RCC 7860 (cell line): ENCODE results near the gene SAMD10.
"Not testable (repeated sequence)": the region's sequence is repeated elsewhere in the genome, so short reads cannot be mapped to it uniquely, and the experiment has no call there.

Experiments used
- DNase-seq: peaks from one replicate; pipeline ENCODE4 v3.0.0-alpha.2; 2015; ENCODE audit warnings: low spot score
- FAIRE-seq: peaks from 2 replicates; lab custom pipeline; 2012; peaks lifted over from hg19 to GRCh38; lab: Jason Lieb, UNC

The SAMD10 gene

DNA sequence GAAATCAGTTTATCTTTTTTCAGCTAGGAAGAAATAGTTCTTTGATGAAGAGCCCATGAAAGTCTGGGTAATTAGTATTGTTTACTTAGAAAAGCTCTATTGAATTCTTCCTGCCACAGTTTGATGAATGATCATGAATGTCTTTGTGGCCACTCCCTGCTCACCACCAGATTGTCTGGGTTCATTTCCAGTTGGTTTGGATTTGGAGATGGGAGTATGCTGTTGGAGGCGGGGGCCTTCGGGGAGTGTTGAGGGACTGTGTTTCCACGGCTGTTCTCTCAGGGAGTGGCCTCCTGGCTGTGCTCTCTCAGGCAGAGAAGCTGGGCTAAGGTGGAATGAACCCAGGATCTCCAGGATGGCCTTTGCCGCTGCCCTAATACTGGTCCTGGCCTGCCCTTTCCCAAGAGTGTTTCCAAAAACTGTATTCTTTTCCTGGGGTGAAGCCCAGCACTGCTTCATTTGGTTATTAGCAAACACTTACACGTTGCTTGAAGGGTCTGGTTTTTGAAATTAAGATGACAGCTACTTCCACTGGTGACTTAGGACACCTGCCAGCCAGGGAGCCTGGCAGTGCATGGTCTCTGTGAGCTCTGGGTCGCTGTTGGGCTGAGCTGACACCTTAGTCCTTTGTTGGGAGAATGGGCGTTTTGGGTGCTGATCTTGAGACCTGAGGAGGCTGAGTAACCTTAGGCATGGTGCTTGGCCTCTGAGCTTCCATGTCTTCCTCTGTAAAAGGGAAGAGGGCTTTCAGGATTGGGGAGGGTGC, 24.7 kb upstream of the SAMD10 start:
- DNase-seq (no peak), FAIRE-seq (no peak)

DNA sequence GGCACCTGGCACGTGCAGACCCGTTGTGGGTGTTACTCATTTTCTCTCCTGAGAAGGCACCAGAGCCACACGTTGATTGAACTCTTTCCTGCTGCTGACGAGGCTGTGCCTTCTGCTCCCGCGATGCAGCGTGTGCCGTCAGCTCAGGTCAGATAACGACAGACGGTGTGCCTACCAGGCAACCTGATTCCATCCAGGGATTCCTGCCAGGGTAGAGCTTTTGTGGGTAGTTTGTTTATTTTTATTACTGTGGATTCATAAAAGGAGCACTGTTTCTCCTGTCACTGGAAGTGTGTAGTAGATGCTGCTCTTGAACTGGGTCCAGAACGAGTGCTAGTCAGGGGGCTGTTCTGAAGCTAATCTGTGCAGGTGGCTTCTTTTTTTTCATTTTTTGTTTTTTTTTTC, 22.2 kb upstream of the SAMD10 start:
- FAIRE-seq (no peak), DNase-seq (no peak)

DNA sequence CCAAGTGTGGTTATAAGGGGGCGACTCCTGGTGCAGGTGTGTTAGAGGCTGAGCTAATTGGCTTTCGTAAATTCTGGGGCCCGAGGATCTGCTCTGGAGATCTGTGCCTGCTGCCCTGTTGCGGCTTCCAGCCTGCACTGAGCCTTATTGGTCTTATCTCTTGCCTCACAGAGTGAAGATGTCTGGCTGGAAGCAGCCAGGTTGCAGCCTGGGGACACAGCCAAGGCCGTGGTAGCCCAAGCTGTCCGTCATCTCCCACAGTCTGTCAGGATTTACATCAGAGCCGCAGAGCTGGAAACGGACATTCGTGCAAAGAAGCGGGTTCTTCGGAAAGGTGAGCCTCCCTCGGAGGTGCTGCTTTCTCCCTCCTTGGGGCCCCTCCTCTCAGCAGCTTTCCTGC, 21.5 kb upstream of the SAMD10 start:
- FAIRE-seq (no peak), DNase-seq (no peak)

GRCh38 chr20:63982937-63983336, 3.5 kb upstream of the SAMD10 start:
- DNase-seq (no peak), FAIRE-seq (no peak)

DNA sequence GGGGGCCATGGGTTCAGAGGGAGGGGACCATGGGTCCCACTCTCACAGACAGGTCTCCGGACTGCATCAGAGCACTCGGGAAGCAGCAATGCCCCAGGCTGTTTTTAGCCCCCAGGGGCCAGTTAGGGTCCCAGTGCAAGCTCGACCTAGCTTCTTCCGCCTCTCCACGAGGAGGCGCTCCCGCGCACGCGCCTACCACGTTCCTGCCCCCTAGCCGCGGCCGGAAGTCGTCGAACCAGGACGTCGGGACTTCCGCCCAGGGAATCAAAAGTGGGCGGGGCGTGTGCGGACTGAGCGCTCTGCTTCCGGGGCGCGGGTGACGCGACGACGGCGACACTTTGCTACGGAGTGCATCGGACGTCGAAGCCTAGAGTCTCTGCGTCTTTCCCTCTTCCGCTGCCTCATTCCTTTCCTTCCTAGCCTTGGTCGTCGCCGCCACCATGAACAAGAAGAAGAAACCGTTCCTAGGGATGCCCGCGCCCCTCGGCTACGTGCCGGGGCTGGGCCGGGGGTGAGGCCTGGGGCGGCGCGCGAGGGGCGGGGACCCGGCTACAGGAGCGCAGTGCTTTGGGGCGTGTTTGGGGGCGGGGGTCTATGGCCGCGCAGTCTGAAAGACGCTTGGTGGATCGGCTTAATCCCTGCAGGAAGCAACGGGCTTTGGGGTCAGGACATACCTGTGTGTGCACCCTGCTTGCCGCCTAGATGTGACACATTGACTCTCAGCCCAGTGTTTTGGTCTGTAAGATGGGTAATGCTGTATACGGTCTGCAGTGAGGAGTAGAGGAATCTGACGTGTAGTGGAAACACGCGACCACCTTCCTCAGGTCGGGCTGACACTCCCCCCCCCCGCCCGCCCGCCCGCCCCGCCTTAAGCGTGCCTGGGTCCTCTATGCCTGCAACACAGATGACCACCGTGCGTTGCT, 1.6 kb upstream of the SAMD10 start, which contains the start of gene PRPF6:
TSS of gene PRPF6 (plus strand) at position 327 of the 923 bp plus-strand sequence. CDS start at position 441, 114 bp downstream.
- DNase-seq: peak; percentile 91
- FAIRE-seq: peak; percentile 57

DNA sequence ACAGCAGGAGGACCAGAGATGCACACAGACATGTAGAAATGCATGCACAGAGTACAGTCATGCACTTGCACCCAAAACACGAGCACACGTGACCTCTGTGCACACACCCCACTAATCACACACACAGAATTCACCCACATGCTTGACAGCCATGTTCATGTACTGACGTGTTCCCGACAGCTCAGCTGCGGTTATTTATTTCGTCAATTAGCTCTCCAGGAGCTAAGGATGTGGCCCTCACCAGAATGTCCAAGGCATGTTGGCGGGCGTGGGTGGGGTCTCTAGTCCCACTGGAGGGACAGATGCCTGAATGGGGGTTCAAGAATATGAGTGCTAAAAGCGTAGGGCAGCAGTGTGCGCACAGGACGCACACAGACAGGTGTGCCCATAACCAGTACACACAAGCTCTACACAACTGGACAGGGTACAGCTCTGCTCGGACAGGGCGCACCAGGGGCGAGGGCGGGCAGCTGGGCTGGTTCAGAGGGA, 919 bp upstream of the SAMD10 start:
- FAIRE-seq (no peak), DNase-seq (no peak)

- DNase-seq: no peak
- no peak for FAIRE-seq
These were observed 249 bp downstream of the SAMD10 start for GRCh38 chr20:63979229-63979556.

GRCh38 chr20:63978319-63979228, 868 bp downstream of the SAMD10 start:
- FAIRE-seq: no peak
- DNase-seq: peak; percentile 58

GRCh38 chr20:63977739-63978276, 1.6 kb downstream of the SAMD10 start:
- peak; percentile 89 for DNase-seq
- no peak for FAIRE-seq

DNA sequence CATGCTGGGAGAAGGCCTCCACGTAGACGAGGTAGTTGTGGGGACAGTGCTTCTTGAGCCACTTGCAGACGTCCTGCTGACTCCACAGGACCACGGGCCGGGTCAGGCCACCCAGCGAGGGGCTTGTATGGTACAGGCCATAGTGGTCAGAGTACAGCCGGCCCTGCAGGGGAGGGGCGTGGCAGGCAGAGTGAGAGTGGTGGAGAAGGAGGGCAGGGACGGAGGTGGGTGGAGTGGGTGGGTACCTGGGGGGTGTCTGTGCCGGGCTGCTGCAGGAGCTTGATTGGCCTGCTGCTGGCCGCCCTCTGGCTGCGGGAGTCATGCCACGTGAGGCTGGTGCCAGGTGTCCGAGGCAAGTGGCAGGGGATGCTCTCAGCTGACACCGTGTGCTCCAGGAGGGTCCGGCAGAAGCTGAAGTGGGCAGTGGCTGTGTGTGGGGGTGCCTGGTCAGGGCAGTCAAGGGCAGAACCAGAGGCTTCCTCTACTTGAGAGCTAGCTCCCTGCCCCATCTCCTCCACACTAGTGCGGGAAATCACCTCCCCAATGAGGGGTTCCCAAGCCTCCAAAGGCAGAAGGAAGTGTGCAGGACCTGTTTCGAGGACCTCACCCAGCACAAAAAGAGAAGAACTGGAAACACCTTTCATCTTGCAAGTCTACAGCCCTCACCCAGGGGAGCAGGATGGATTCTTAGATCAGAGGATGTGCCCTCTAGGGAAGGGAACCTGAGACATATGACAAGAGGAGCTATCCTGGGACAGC, 2.3 kb downstream of the SAMD10 start:
- DNase-seq (no peak), FAIRE-seq (no peak)

- DNase-seq, FAIRE-seq: not testable (repeated sequence)
These were observed 2.9 kb downstream of the SAMD10 start for GRCh38 chr20:63976511-63976910.

DNA sequence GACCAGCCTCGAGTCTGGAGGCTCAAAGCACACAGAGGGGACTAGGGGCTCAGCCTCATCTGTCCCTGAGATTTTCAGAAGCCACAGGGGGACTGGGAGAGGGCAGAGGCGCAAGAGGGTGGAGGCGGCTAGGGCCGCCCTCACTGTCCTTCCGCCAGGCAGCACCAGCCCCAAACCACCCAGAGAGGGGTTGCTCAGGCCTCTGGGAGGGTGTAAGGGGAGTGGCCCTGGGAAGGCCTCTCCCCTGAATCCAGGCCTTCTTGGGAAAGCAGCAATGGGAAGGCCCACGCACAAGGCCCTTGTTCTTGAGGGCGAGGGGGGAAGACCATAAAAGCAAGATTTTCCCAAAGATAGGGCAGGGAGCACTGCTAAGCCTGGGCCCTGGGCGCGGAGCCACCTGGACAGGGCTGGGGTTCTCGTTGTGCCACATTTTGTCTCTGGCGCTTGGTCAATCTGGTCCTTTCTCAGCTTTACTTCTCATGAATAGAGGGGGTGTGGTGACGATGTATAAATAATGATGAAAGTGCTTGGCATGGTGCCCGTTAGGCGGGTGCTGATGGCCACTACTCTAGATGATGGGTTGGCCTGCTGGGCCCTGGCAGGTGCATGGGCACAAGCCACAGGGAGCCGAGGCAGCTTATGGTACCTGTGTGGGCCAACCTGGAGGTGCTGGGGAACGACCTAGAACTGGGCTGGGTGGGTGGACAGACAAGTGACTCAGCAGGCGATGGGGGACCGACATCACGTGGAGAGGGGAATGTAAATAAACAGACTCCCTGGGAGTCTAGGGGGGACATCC, 4.8 kb downstream of the SAMD10 start:
- no peak for FAIRE-seq

GRCh38 chr20:63973636-63974401, 5.6 kb downstream of the SAMD10 start:
- FAIRE-seq: no peak
- peak; percentile 65 for DNase-seq

More for the DNA sequence above, 4.8 kb downstream of the SAMD10 start:
- DNase-seq: no peak

GRCh38 chr20:63973160-63973479, 6.3 kb downstream of the SAMD10 start:
- DNase-seq: no peak
- no peak for FAIRE-seq

DNA sequence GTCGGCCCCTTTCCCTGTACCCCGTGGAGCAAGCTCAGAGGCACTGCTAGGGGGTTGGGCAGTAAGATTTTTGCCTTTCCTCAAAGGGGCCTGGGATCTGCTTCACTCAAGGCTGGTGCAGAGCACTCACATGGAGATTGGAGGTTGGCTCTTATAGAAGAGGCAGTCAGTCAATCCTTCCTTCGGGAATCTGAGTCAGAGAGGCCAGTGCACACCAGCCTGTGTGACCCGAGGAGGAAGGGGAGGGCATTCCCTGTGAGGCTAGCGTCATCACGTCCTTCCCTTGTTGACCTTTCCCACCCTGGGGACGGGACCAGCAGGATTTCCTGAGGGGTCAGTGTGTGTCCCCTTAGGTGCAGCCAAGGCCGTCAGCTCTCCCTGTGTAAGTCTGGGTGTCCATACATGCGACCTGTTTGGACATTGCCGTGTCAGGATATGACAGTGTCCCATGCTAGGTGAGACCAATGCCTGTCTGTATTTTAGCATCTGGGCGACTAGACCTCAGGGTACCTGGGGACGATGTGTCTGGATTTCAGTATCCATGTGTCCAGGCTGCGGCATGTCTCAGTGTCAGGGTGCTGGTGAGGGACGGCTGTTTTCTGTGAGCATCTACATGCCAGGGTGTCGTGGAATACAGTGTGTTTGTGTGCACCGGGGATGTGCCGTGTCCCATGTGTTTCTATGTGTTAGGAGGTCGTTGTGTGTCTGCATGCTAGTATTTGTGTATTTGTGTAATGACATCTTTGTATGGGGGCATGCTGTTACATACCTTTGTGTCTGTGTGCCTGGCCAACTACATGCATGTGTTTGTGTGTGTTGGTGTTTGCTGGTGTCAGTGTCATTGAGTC, 6.9 kb downstream of the SAMD10 start:
- no peak for DNase-seq
- no peak for FAIRE-seq

- FAIRE-seq, DNase-seq: not testable (repeated sequence)
These were observed 7.5 kb downstream of the SAMD10 start for GRCh38 chr20:63971960-63972311.

- no peak for FAIRE-seq
- no peak for DNase-seq
These were observed 8.6 kb downstream of the SAMD10 start for GRCh38 chr20:63970714-63971431.
